ENCODE measurements around the gene STOML2. TPM values are rescaled to one million over a fixed set of nuclear protein-coding genes. Genes with fewer than 3 reads are reported as not detected.

The STOML2 gene
- total RNA-seq, 1 donor from 2014 or later = 55.1 TPM

- DNase-seq = no peak
Measured at GRCh38 chr9:35107297-35108290, 4.7 kb upstream of the STOML2 start.

- no peak for DNase-seq
Measured at GRCh38 chr9:35106343-35106730, 3.4 kb upstream of the STOML2 start.

DNA sequence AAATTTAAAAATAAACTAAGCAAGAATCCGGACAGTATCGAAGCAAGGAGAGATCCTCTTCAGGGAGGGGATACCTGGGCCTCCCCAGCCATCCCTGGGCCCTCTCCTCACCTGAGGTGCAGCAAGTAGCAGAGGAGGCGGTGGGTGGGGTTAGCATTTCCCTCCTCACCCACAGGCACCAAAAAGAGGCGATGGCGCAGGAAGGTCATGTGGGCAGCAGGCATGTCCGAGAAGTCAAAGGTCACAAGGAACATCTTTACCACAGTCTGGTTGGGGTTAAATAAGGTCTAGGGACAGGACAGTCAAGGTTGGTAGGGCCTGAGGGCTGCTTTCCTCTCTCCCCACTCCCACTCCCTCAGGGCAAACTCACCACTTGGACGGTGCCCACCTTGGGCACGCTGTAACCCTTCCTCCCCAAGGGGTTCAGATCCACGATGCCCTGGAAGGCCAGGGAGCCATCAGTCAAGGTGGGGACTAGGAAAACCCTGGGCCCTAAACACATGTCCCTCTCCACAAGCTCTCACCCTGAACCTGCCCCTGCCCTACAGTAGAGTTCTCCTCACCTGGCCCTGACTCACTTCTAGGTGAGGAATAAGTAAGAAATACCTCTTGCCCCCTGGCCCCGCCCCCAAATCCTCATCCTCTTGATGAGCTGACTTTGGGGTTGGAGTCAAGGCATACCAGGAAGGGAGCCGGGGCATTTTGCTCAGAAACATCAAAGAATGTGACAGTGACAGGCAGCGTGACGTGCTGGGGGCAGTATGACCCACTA lies 2.8 kb upstream of the STOML2 start:
- no peak for DNase-seq

DNA sequence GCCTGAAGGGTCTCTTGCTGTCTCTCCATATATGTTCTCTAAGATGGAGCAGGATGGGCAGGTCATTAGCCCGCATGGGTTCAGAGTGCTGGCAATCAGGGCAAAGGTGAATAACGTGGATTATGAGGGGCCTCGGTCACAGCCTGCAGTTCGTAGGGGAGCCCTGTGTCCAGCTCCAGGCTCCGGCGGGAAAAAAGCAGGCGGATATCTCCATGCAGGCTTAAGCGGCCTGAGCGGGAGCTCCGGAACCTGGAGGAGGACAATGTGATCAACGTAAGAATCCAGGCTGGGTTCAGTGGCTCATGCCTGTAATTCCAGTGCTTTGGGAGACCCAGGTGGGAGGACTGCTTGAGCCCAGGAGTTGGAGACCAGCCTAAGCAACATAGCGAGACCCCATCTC lies 2.2 kb upstream of the STOML2 start:
- no peak for DNase-seq

GRCh38 chr9:35104586-35104985 lies 1.7 kb upstream of the STOML2 start:
- no peak for DNase-seq

DNA sequence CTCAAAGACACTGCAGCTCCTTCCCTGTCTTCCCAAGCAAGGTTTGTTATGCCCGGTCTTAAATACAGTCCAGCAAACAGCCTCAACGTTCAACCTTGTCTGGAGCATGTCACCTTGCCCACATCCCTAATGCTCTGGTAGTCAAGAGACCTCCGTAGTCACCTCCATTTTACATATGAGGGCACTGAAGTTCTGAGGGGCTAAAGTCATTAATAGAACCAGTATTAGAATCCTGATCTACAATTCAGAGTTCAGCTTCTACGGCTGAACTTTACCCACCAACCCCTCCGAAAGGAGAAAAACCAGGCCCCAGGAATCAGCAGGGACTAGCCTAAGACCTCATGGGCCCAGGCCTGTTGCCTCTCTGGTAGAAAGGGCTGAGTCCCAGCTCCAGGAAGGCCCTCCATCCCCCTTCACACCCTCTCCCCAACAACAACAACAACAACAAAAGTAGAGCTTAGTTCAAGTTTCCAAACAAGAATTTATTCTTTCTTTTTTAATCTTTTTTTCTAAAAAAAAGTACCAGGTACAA lies 795 bp upstream of the STOML2 start:
- no peak for DNase-seq

DNA sequence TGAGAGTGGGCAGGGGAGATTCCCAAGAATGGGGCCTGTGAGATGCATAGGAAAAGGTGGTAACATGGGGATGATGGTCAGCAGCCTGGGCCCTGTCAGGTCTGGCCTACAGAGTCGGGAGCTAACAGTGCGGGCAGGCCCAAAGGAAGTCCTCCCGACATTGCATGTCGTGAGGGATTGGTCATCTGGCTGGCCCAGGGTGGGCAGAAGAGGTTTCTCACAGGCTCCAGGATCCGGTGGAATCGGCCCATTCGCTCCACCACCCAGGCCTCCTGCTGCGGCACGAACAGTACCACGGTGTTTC lies 514 bp downstream of the STOML2 start:
- DNase-seq = no peak

- DNase-seq = no peak
Measured at GRCh38 chr9:35097573-35097972, 5.4 kb downstream of the STOML2 start.

DNA sequence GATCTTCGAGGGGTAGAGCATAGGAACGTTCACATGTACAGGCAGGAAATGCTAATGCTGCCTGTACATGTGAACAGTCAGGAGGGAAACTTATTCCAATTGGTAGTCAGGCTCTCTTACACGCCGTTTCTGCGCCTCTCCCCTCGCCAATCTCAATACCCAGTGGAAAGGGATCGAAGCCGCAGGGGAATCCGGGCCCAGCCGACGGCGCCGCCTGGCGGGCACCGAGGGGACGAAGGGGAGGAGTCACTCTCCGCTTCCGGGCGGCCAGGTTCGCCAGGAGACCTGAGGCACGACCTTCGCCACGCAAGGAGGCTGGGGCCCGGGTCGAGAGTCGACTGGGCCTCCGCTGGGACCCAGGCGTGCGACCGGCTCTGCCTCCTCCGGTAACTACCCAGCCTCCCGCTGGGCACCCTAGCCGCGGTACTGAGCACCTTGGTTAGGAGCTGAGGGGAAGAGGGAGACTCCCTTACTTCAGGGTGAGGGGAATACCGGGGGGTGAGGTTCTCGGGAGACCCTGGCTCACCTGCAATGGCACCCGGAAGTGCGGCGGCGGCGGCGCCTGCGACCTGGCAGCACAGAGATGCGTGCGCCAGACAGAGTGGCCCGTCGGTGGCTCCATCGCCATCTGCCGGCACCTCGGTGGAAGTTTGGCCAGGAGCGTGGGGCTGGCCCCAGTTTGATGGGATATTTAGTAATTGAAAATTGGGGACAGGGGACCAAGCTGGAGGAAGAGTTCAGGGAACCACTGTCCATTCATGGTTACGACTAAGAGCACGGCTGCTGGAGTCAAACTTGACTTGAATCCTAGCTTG lies 6.7 kb downstream of the STOML2 start, which contains the start of gene PIGO:
Gene PIGO, minus strand, starts transcription at position 557 of the 815 bp plus-strand sequence. CDS start 1,026 bp downstream, outside the sequence.
- DNase-seq = peak; percentile 78

DNA sequence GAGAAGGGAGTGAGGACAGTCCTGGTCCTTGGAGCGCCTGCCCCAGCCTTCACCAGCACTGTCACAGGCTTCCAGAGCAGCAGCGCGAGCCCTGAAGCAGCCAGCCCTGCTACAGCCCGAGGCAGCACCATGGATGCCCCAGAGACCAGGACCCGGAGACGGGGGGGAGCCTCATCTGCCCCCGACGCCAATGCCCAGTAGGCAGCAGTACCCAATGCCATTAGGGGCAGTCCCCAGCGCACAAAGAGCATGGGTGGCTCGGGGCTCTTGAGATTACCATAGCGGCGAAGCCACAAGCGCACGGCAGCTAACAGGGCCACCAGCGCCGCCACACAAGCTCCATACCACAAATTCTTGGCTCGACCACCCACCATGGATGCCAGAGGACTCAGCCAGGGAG lies 11.4 kb downstream of the STOML2 start:
- no peak for DNase-seq

DNA sequence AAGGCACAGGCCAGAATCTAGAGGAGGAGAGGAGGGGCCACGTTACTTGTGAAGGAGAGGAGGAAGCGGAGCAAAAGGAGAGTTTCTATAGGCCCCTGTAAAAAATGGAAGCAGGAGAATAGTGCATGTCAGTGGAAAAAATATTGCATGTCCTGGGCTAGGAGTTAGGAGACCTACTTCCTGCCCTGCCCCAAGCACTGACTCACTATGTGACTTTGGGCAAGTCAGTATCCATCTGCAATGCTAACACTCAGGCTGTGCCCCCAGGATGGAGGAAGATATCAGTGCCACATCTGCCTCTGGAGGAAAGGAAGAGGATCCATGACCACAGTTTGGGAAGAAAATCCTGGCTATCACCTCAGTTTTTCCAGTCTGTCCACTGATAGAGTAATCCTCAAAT lies 13.5 kb downstream of the STOML2 start:
- DNase-seq = no peak

GRCh38 chr9:35085078-35085477 lies 17.9 kb downstream of the STOML2 start:
- no peak for DNase-seq

- DNase-seq = peak; percentile 93
Measured at GRCh38 chr9:35079426-35080341, 23.2 kb downstream of the STOML2 start, which contains the start of gene FANCG. FANCG (minus strand) TSS chr9:35079942; CDS start chr9:35079524, 418 bp downstream.

DNA sequence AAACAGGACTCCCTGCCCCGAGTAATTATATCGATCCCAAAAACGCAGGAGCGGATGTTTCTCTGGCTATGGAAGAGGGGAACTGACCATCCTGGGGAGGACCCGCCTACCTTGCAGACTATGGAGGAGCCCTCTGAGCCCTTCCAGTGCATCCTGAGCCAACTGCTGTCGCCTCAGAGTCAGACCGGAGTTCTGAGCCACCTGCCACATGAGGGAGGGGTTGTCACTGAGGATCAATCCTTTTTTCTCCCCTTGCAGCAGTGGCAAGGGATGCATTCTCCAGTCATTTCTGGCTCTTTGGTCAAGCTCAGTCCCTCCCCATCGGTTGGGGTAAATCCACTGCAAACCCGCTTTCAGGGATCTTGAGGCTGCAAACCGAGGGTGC lies 23.9 kb downstream of the STOML2 start:
- no peak for DNase-seq

DNA sequence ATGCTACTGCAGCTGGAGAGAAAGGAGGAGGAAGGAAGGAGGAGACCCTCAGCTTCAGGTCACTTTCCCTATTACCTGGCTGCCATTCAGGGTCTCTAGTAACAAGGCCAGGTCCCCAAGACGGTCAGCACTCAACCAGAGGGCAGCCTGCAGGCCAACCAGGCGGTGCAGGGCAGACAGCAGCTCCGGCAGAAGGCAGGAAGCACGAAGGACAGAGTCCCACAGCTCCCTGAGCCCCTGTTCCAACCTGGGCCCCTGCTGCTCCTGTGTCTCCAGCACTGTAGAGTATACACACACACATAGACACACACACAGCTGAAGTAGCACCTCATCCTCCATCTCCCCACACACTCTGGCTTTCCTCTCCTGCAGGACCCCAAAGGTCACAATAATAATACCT lies 24.9 kb downstream of the STOML2 start:
- no peak for DNase-seq

DNA sequence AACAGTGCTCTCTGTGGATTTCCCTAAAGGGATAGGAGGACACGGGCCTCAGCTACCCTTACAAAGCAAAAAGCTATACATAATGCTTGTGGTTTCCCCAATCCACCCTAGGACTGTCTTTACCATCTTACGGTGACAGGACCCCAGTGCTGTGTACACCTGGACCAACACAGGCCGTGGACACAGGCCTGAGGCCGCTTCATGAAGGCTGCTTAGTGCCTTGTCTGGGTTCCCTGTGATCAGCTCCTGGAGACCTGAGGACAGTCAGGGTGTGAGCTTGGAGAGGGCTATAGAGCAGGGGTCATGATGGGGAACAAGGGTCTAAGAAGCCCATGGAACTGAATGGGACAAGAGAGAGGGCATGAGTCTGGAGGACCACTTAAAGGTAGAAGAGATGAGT lies 26.1 kb downstream of the STOML2 start:
- DNase-seq = no peak

- DNase-seq = no peak
Measured at GRCh38 chr9:35075358-35075757, 27.6 kb downstream of the STOML2 start.

DNA sequence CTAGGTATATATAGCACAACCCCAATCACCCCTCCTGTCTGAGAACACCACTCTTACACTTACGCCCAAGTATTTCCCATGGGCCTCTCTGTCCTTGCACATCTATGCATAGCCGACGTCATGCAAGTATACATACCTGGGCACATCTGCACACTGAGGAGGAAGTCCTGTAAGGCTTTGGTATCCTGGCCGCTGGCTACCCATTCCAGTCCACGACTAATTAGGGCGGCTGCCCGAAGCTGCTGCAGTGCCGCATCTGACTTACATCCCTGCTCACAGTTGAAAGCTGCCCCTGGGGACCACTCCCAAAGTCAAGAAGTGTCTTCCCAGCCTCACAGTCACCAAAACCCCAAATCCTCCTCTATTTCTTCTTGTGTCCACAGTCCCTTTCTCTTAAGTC lies 28.1 kb downstream of the STOML2 start:
- no peak for DNase-seq

DNA sequence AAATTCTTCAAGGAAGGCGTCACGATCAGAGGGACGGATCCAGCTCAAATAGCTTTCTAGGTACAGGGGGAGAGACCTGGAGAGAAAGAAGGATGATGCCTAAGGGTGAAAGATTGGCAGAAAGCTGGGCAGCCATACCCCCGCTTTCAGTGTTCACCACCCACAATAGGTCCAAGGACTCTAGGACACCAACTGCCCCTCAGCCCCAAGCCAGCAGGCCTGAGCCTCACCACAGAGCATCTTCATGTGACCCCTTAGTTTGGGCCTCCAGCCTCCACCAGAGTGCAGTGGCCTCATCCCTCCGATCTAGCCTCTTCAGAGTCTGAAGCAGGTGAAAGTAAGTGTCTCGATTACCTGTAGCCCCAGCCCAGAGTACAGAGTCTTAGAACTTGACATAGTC lies 28.8 kb downstream of the STOML2 start:
- no peak for DNase-seq

DNA sequence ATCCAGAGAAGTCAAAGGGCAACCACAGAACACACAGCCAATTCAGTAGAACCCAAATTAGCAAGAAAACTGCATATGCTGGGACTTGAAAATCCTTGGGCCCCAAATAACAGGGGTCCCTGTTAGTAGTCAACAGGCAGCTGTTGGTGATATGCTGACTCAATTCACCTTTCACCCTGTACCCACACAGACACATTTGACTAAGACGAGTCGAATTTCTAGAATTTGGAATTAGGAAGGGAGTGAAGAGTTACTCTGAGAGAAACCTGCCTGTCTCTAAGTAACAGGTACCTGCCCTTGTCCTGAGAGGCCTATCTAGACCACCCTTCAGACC lies 29.7 kb downstream of the STOML2 start:
- DNase-seq = no peak
